ENCODE data around the gene C1QTNF4.

DNA sequence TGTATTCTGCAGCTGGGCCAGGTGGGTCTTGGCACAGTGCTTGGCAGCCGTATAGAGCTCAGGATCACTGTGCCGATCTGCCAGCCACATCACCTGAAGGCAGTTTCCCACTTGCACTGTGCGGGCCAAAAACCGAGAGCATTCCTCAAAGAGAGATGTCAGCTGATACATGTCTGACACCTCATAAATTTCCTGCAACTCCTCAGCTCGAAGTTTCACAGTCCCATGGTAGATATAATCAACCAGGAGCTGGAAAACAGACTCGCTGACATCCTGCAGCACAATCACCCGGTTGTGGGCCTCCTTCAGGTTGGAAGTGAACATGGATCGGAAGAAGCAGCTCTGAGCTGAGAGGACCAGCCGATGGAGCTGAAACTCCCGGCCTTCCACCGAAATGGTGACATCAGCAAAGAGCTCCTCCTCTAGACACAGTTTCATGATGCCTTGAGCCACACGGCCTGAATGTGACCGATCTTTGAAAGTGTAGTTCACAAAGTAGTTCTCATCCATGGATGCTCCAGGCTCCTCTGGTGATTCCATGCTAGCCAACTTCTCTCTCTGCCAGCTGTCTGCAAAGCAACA, 16.7 kb downstream of the C1QTNF4 start:
- TF ChIP-seq, protein P1, sequence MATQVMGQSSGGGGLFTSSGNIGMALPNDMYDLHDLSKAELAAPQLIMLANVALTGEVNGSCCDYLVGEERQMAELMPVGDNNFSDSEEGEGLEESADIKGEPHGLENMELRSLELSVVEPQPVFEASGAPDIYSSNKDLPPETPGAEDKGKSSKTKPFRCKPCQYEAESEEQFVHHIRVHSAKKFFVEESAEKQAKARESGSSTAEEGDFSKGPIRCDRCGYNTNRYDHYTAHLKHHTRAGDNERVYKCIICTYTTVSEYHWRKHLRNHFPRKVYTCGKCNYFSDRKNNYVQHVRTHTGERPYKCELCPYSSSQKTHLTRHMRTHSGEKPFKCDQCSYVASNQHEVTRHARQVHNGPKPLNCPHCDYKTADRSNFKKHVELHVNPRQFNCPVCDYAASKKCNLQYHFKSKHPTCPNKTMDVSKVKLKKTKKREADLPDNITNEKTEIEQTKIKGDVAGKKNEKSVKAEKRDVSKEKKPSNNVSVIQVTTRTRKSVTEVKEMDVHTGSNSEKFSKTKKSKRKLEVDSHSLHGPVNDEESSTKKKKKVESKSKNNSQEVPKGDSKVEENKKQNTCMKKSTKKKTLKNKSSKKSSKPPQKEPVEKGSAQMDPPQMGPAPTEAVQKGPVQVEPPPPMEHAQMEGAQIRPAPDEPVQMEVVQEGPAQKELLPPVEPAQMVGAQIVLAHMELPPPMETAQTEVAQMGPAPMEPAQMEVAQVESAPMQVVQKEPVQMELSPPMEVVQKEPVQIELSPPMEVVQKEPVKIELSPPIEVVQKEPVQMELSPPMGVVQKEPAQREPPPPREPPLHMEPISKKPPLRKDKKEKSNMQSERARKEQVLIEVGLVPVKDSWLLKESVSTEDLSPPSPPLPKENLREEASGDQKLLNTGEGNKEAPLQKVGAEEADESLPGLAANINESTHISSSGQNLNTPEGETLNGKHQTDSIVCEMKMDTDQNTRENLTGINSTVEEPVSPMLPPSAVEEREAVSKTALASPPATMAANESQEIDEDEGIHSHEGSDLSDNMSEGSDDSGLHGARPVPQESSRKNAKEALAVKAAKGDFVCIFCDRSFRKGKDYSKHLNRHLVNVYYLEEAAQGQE (IDR thresholded peaks at IDR 0.05; ENCODE audit: borderline replicate concordance in 1 of 2, low read depth in 1 of 2, low read length in 2 of 2), result no peak
- TF ChIP-seq RORA (CRISPR knock-in tag; IDR thresholded peaks at IDR 0.05) (no peak), ZNF101 (CRISPR knock-in tag; IDR thresholded peaks at IDR 0.05; ENCODE audit: borderline replicate concordance, low read depth) (no peak), YY1 (IDR thresholded peaks at IDR 0.05; ENCODE audit: insufficient read depth, insufficient replicate concordance, low read depth, low read length) (no peak), ZNF263 (CRISPR knock-in tag; IDR thresholded peaks at IDR 0.05) (no peak), NR1H2 (CRISPR knock-in tag; IDR thresholded peaks at IDR 0.05; ENCODE audit: borderline replicate concordance, low read depth) (no peak), POLR2AphosphoS2 (IDR thresholded peaks at IDR 0.05; ENCODE audit: low read depth, low read length) (no peak), ZBED4 (CRISPR knock-in tag; IDR thresholded peaks at IDR 0.05; ENCODE audit: borderline replicate concordance) (no peak), MYC (CRISPR knock-in tag; IDR thresholded peaks at IDR 0.05; ENCODE audit: borderline replicate concordance) (no peak), MAZ (IDR thresholded peaks at IDR 0.05; ENCODE audit: borderline replicate concordance, low read depth, low read length) (no peak), MAZ (CRISPR knock-in tag; IDR thresholded peaks at IDR 0.05; ENCODE audit: low read depth) (no peak), TAF1 (CRISPR knock-in tag; IDR thresholded peaks at IDR 0.05) (no peak), CENPX (CRISPR knock-in tag; IDR thresholded peaks at IDR 0.05) (no peak)
- TF ChIP-seq, protein P2, sequence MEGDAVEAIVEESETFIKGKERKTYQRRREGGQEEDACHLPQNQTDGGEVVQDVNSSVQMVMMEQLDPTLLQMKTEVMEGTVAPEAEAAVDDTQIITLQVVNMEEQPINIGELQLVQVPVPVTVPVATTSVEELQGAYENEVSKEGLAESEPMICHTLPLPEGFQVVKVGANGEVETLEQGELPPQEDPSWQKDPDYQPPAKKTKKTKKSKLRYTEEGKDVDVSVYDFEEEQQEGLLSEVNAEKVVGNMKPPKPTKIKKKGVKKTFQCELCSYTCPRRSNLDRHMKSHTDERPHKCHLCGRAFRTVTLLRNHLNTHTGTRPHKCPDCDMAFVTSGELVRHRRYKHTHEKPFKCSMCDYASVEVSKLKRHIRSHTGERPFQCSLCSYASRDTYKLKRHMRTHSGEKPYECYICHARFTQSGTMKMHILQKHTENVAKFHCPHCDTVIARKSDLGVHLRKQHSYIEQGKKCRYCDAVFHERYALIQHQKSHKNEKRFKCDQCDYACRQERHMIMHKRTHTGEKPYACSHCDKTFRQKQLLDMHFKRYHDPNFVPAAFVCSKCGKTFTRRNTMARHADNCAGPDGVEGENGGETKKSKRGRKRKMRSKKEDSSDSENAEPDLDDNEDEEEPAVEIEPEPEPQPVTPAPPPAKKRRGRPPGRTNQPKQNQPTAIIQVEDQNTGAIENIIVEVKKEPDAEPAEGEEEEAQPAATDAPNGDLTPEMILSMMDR (CRISPR knock-in tag; IDR thresholded peaks at IDR 0.05), result no peak
- TF ChIP-seq, protein P3, sequence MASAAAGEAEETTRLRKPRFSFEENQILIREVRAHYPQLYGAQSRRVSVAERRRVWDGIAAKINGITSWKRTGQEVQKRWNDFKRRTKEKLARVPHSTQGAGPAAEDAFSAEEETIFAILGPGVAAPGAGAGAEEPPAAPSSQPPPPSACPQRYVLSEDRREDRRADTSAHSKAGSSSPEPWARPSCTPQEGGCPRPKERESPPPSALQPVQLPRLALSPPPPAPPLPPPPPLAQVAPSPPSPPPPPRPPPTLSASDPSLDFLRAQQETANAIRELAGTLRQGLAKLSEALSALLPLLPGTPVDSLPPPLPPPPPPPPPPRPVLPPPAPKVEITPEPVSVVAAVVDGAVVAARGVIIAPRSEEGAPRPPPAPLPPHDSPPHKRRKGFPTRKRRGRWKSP (CRISPR knock-in tag; IDR thresholded peaks at IDR 0.05), result no peak
